Suprapubic skin (tissue), 4 donors: ENCODE results near the gene ENGASE. TPM values are rescaled to one million over a fixed set of nuclear protein-coding genes. Genes with fewer than 3 reads are reported as not detected.
"Not testable (repeated sequence)": the region's sequence is repeated elsewhere in the genome, so short reads cannot be mapped to it uniquely, and the experiment has no call there.

Experiments used
- DNase-seq, 2 donors: peaks; one replicate each; pipeline ENCODE4 v3.0.0-alpha.2; 2019; ENCODE audit warnings: low spot score in 2 of 2
- H3K27ac ChIP-seq: fragments of 200-600 bp; sonication (generic); one replicate; pipeline ENCODE4 v1.5.1; 2019
- H3K27me3 ChIP-seq: fragments of 200-600 bp; sonication (generic); one replicate; pipeline ENCODE4 v1.5.1; 2019
- H3K36me3 ChIP-seq: fragments of 200-600 bp; sonication (generic); one replicate; pipeline ENCODE4 v1.5.1; 2019
- H3K4me1 ChIP-seq: fragments of 200-600 bp; sonication (generic); one replicate; pipeline ENCODE4 v1.5.1; 2019
- H3K4me3 ChIP-seq: fragments of 200-600 bp; sonication (generic); one replicate; pipeline ENCODE4 v1.5.1; 2019; ENCODE audit warnings: mild to moderate bottlenecking
- H3K9me3 ChIP-seq: fragments of 200-600 bp; sonication (generic); one replicate; pipeline ENCODE4 v1.5.1; 2019
- EP300 ChIP-seq: sonication (generic); formaldehyde crosslinking; IDR thresholded peaks from one replicate; pipeline ENCODE4 v1.6.1; 2017; ENCODE audit warnings: antibody characterized with exemption
- POLR2A ChIP-seq, 2 donors: fragments of 450-650 bp; IDR thresholded peaks; one replicate each; pipeline ENCODE4 v1.6.1; 2017; ENCODE audit warnings: antibody characterized with exemption in 2 of 2, mild to moderate bottlenecking in 2 of 2, moderate library complexity in 2 of 2
- POLR2AphosphoS5 ChIP-seq, 3 donors: sonication (generic); formaldehyde crosslinking; IDR thresholded peaks; one replicate each; pipeline ENCODE4 v1.6.1; 2017; ENCODE audit warnings: antibody characterized with exemption in 3 of 3
- WGBS: methylation state at CpG from one replicate; pipeline ENCODE4 v1.1.5; 2018; 5-methylcytosine and 5-hydroxymethylcytosine counted together
- total RNA-seq, 4 donors: library from RNA; depleted of rRNA; stranded (reverse); fragments of >200 nt; gene quantifications; one replicate each; pipeline ENCODE4 v1.1.0, GENCODE V29; 2016
- TF ChIP-seq, protein P1 (sequence below), 2 donors: fragments of 200-600 bp in 1 of 2; fragments of 450-650 bp in 1 of 2; sonication (generic) in 1 of 2; IDR thresholded peaks; one replicate each; pipeline ENCODE4 v1.5.1; 2016 to 2019; ENCODE audit warnings: antibody characterized with exemption in 2 of 2, mild to moderate bottlenecking in 1 of 2, moderate library complexity in 1 of 2

The ENGASE gene
- total RNA-seq, 4 donors from 2014 or later: 20.6 to 87.6 (median 38.4) TPM

- WGBS: 67% methylated on average over 1 of the region's 10 CpGs
- Histone ChIP-seq H3K4me1 (peaks cover 23% of the 10 kb centered on the region), H3K27me3 (no peaks in the 10 kb centered on the region), H3K9me3 (no peaks in the 10 kb centered on the region), H3K36me3 (peaks cover 3% of the 10 kb centered on the region), H3K27ac (no peak overlapping the region), H3K4me3 (no peak overlapping the region)
- TF ChIP-seq POLR2AphosphoS5 (IDR thresholded peaks at IDR 0.05) (no peak), EP300 (no peak), POLR2A (IDR thresholded peaks at IDR 0.05) (no peak)
- TF ChIP-seq, protein P1, sequence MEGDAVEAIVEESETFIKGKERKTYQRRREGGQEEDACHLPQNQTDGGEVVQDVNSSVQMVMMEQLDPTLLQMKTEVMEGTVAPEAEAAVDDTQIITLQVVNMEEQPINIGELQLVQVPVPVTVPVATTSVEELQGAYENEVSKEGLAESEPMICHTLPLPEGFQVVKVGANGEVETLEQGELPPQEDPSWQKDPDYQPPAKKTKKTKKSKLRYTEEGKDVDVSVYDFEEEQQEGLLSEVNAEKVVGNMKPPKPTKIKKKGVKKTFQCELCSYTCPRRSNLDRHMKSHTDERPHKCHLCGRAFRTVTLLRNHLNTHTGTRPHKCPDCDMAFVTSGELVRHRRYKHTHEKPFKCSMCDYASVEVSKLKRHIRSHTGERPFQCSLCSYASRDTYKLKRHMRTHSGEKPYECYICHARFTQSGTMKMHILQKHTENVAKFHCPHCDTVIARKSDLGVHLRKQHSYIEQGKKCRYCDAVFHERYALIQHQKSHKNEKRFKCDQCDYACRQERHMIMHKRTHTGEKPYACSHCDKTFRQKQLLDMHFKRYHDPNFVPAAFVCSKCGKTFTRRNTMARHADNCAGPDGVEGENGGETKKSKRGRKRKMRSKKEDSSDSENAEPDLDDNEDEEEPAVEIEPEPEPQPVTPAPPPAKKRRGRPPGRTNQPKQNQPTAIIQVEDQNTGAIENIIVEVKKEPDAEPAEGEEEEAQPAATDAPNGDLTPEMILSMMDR (IDR thresholded peaks at IDR 0.05): no peak
- no peak for DNase-seq
Measured at GRCh38 chr17:79072544-79072943, 2.1 kb upstream of the ENGASE start.

DNA sequence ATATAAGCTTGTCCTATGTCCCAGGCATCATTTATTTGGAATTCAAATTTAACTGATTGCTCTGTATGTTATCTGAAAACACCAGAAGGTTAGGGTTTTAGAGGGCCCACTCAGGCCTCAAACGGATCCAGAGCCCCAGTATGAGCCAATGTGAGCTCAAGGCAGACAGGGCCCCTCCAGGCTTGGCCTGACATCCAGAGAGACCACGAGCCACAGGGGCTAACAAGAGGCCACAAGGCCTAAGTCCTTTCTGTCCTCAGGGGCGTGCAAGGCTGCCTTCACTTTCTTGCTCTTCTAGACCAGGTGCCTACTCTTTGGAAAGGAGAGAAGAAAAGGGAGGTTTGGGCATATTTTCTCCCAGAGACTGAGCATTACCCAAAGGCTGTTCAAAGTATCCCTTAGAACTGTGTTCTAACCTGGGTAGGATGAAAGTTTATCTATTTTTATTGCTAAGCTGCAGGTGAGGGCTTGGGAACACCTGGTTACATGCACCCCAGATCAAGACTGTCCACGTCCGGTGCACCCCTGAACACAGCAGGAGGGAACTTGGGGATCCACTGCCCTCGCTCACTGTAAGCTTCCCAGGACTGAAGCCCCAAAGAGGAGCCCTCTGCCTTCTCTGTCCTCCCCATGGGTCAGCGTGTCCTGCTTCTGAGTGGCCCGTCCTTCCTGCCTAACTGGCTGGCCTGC is 1.5 kb upstream of the ENGASE start:
- no peak for DNase-seq
- no peaks in the 10 kb centered on the region for H3K9me3 ChIP-seq
- 93% methylated on average over 7 of the region's 8 CpGs for WGBS

DNA sequence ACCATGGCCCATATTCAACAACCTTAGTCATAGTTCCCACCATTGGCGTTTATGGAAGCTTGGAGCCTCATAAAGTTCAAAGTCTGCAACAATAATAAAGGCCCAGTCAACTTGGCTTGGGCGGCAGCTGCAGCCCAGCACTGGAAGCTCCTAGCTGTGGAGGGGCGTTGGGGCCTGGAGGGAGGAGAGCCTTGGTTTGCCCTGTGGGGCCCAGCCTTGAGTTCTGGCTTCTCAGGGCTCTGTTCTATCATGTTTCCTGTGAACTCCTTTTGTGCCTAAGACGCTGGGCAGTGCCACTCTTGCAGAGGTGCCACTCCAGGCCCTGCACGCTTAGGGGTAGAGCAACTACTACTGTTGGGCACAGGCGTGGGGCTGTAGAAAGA is 927 bp upstream of the ENGASE start:
- Histone ChIP-seq H3K27ac (peak overlapping the region; percentile 80), H3K4me1 (peaks cover 23% of the 10 kb centered on the region), H3K36me3 (peaks cover 13% of the 10 kb centered on the region), H3K9me3 (no peaks in the 10 kb centered on the region), H3K27me3 (no peaks in the 10 kb centered on the region), H3K4me3 (no peak overlapping the region)
- TF ChIP-seq POLR2AphosphoS5 (IDR thresholded peaks at IDR 0.05) (no peak), POLR2A (IDR thresholded peaks at IDR 0.05) (no peak), EP300 (no peak)
- TF ChIP-seq, protein P1 (IDR thresholded peaks at IDR 0.05): no peak
- 90% methylated on average over 6 of the region's 6 CpGs for WGBS
- no peak for DNase-seq

More for the DNA sequence above, 1.5 kb upstream of the ENGASE start:
- Histone ChIP-seq H3K27me3 (no peaks in the 10 kb centered on the region), H3K4me1 (peaks cover 23% of the 10 kb centered on the region), H3K36me3 (peaks cover 8% of the 10 kb centered on the region), H3K4me3 (no peak overlapping the region), H3K27ac (peak overlapping the region; percentile 80)
- TF ChIP-seq EP300 (no peak), POLR2A (IDR thresholded peaks at IDR 0.05) (no peak), POLR2AphosphoS5 (IDR thresholded peaks at IDR 0.05) (no peak)
- TF ChIP-seq, protein P1 (IDR thresholded peaks at IDR 0.05): no peak

- DNase-seq, H3K9me3 ChIP-seq, H3K27me3 ChIP-seq: not testable (repeated sequence)
- Histone ChIP-seq H3K4me1 (peaks cover 23% of the 10 kb centered on the region), H3K36me3 (peaks cover 18% of the 10 kb centered on the region), H3K4me3 (peak overlapping the region; percentile 87), H3K27ac (peak overlapping the region; percentile 80)
- WGBS: 57% methylated on average over 22 of the region's 22 CpGs
Measured at GRCh38 chr17:79074121-79074648, 439 bp upstream of the ENGASE start.

- H3K27me3 ChIP-seq: no peaks in the 10 kb centered on the region
- peak overlapping the region; percentile 87 for H3K4me3 ChIP-seq
- H3K36me3 ChIP-seq: peaks cover 30% of the 10 kb centered on the region
- WGBS: 6% methylated on average over 6 of the region's 6 CpGs
- peak overlapping the region; percentile 80 for H3K27ac ChIP-seq
- no peaks in the 10 kb centered on the region for H3K9me3 ChIP-seq
- no peak for DNase-seq
- no peak for TF ChIP-seq EP300
- peaks cover 23% of the 10 kb centered on the region for H3K4me1 ChIP-seq
Measured at GRCh38 chr17:79075446-79075750, 774 bp downstream of the ENGASE start.

DNA sequence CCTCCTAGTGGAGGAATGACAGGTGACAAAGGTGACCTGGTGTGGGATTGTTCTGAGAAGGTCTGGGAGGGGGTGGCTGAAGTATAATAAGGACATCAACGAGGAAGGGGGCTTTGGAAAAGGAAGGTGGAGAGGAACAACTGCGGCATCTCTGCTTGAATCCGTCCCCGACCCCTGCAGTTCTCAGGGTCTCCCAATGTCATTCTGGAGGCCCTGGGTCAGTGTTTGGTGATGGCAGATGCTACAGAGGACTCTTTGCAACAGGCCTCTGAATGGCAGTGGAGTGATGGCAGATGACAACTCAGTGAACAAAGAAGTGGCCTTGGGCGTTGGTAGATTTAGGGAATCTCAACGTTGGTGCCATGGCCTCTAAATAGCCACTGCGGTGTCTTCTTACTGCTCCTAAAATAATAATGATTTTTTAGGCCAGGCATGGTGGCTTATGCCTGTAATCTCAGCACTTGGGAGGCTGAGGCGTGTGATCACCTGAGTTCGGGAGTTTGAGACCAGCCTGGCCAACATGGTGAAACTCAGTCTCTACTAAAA is 1.3 kb downstream of the ENGASE start:
- Histone ChIP-seq H3K27ac (no peak overlapping the region), H3K36me3 (peaks cover 35% of the 10 kb centered on the region), H3K27me3 (no peaks in the 10 kb centered on the region), H3K4me1 (peaks cover 23% of the 10 kb centered on the region), H3K9me3 (no peaks in the 10 kb centered on the region), H3K4me3 (peak overlapping the region; percentile 87)
- DNase-seq: no peak
- no peak for TF ChIP-seq POLR2AphosphoS5 (IDR thresholded peaks at IDR 0.05)
- no peak for TF ChIP-seq POLR2A (IDR thresholded peaks at IDR 0.05)
- TF ChIP-seq EP300: no peak
- WGBS: 72% methylated on average over 9 of the region's 9 CpGs
